Ovary (tissue), 3 donors: ENCODE results near the gene SUSD3.

Experiments
- POLR2A ChIP-seq: fragments of 450-650 bp; IDR thresholded peaks from one replicate; pipeline ENCODE4 v1.6.1; 2017; ENCODE audit warnings: antibody characterized with exemption, mild to moderate bottlenecking, moderate library complexity
- TF ChIP-seq, protein P1 (sequence below), 3 donors: fragments of 450-650 bp in 2 of 3; fragments of 200-600 bp in 1 of 3; IDR thresholded peaks; one replicate each; pipeline versions ENCODE4 v1.5.1 to v1.8.0; 2016 to 2022; ENCODE audit warnings: antibody characterized with exemption in 3 of 3, mild to moderate bottlenecking in 1 of 3
- donor health status: DM: no; HTN: no; CAD: no.

DNA sequence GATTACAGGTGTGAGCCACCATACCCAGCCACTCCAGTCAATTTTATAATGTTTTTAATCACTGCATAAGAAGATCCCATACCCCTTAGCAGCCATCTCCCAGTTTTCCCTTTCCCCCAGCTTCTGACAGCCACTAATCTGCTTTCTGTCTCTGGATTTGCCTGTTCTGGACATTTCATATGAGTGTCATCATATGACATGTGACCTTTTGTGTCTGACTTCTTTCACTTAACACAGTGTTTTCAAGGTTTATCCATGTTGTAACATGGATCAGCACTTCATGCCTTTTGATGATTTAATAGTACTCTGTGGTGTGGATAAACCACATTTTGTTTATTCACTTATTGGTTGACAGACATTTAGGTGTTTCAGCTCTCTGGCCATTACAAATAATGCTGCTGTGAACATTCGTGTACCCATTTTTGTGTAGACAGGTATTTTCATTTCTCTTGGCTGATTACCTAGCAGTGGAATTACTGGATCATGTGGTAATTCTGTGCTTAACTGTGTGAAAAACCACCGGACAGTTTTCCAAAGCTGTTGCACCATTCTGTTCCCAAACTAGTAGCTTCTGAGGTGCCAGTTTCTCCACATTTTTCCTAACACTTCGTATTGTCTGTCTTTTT is 8.6 kb downstream of the SUSD3 start:
- no peak for TF ChIP-seq POLR2A
- TF ChIP-seq, protein P1, sequence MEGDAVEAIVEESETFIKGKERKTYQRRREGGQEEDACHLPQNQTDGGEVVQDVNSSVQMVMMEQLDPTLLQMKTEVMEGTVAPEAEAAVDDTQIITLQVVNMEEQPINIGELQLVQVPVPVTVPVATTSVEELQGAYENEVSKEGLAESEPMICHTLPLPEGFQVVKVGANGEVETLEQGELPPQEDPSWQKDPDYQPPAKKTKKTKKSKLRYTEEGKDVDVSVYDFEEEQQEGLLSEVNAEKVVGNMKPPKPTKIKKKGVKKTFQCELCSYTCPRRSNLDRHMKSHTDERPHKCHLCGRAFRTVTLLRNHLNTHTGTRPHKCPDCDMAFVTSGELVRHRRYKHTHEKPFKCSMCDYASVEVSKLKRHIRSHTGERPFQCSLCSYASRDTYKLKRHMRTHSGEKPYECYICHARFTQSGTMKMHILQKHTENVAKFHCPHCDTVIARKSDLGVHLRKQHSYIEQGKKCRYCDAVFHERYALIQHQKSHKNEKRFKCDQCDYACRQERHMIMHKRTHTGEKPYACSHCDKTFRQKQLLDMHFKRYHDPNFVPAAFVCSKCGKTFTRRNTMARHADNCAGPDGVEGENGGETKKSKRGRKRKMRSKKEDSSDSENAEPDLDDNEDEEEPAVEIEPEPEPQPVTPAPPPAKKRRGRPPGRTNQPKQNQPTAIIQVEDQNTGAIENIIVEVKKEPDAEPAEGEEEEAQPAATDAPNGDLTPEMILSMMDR (IDR thresholded peaks at IDR 0.05) = no peak
